ENCODE results near the gene N4BP2L2. TPM values are rescaled to one million over a fixed set of nuclear protein-coding genes. Genes with fewer than 3 reads are reported as not detected.

Gene N4BP2L2
- total RNA-seq, 1 experiment from 2014 or later: 89.7 TPM

- H3K27me3 Mint-ChIP-seq (ENCODE audit: unreplicated experiment): no peaks in the 10 kb centered on the region
- no peak overlapping the region for H3K4me3 Mint-ChIP-seq (ENCODE audit: low read depth, unreplicated experiment)
- no peaks in the 10 kb centered on the region for H3K4me1 Mint-ChIP-seq (ENCODE audit: low read depth, unreplicated experiment)
- CTCF ChIA-PET: no interaction called here
- no peak for DNase-seq
- H3K9me3 Mint-ChIP-seq (ENCODE audit: low read depth, unreplicated experiment): no peaks in the 10 kb centered on the region
- H3K36me3 Mint-ChIP-seq (ENCODE audit: insufficient read depth, unreplicated experiment): peaks cover 10% of the 10 kb centered on the region
- TF ChIP-seq, protein P1, sequence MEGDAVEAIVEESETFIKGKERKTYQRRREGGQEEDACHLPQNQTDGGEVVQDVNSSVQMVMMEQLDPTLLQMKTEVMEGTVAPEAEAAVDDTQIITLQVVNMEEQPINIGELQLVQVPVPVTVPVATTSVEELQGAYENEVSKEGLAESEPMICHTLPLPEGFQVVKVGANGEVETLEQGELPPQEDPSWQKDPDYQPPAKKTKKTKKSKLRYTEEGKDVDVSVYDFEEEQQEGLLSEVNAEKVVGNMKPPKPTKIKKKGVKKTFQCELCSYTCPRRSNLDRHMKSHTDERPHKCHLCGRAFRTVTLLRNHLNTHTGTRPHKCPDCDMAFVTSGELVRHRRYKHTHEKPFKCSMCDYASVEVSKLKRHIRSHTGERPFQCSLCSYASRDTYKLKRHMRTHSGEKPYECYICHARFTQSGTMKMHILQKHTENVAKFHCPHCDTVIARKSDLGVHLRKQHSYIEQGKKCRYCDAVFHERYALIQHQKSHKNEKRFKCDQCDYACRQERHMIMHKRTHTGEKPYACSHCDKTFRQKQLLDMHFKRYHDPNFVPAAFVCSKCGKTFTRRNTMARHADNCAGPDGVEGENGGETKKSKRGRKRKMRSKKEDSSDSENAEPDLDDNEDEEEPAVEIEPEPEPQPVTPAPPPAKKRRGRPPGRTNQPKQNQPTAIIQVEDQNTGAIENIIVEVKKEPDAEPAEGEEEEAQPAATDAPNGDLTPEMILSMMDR (IDR thresholded peaks at IDR 0.05; ENCODE audit: unreplicated experiment): no peak
- no TSS peak for BruUV-seq (replicated peaks)
- H3K27ac Mint-ChIP-seq (ENCODE audit: unreplicated experiment): no peak overlapping the region
- intact Hi-C loops (cut with micrococcal nuclease; ENCODE audit: unreplicated experiment): no loop called here
These were observed 61.7 kb downstream of the N4BP2L2 start for GRCh38 chr13:32476892-32477291.

DNA sequence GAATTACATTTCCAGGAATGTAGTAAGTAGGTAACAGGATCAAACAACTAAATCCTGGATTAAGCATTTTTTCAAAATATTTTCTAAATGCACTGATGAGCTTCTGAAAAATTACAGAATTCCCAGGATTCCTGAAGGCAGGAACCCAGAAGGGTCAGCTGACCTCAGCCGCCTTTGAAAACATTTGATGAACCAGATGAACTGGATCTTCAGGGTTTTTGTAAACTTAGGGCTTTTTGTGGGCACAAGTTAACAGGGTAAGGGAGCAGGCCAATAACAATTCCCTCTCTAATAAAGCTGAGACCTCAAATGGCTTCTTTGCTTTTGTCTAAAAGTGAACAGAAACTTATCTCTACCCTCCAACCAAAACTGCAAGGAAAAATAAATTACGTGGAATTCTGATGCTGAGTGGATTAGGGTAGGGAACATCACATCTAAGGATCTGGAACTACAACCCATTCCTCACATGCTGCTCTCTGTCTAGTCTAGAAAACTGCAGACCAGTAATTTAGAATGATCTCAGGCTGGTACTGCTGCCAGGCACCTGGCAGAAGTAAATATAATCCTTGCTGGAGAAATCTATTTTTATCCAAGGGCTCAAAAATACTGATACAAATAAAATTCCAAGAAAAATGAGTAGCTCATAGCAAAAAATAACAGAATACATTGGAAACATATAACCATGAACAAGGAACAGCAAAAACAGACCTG lies 62.4 kb downstream of the N4BP2L2 start:
- Mint-ChIP-seq H3K27me3 (ENCODE audit: unreplicated experiment) (no peaks in the 10 kb centered on the region), H3K27ac (ENCODE audit: unreplicated experiment) (no peak overlapping the region), H3K4me3 (ENCODE audit: low read depth, unreplicated experiment) (no peak overlapping the region), H3K9me3 (ENCODE audit: low read depth, unreplicated experiment) (no peaks in the 10 kb centered on the region), H3K36me3 (ENCODE audit: insufficient read depth, unreplicated experiment) (peaks cover 13% of the 10 kb centered on the region), H3K4me1 (ENCODE audit: low read depth, unreplicated experiment) (no peaks in the 10 kb centered on the region)
- CTCF ChIA-PET: no interaction called here
- DNase-seq: no peak
- intact Hi-C loops (cut with micrococcal nuclease; ENCODE audit: unreplicated experiment): no loop called here
- TF ChIP-seq, protein P1 (IDR thresholded peaks at IDR 0.05; ENCODE audit: unreplicated experiment): no peak
- BruUV-seq (replicated peaks): no TSS peak

DNA sequence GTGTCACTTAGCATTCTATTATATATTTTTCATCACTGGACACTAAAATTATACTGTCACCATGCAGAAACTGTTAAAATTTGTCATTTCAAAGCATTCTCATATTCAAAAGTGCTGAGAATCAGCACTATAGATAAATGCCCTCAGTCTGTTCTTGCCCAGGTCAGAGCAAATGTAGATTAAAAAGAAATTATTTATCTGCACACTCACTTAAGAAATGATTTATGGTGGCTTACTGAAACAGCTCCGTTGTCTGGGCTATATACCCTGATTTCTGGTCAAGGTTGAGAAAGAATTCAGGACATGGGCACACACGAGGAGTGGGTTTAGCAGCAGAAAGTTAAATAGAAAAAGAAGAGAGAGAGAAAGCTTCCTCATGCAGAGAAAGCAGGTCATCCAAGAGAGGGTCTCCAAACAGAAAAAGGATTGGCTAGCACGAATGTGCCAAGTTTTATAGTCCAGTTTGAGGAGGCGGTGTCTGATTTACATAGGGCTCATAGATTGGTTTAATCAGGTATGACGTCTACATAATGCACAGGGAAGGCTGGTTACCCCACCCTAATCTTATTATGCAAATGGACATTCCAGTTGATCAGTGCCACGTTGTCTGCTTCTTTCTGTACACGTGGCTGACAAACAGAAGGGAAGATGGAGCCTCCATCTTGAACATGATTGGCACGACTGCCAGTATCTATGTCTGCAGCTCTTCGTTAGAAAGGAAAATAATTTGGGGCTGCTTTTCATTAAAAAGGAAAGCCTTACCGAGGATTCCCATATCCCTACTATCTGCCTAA lies 63.4 kb downstream of the N4BP2L2 start:
- Mint-ChIP-seq H3K27ac (ENCODE audit: unreplicated experiment) (no peak overlapping the region), H3K27me3 (ENCODE audit: unreplicated experiment) (no peaks in the 10 kb centered on the region), H3K4me3 (ENCODE audit: low read depth, unreplicated experiment) (no peak overlapping the region), H3K36me3 (ENCODE audit: insufficient read depth, unreplicated experiment) (peaks cover 14% of the 10 kb centered on the region), H3K9me3 (ENCODE audit: low read depth, unreplicated experiment) (no peaks in the 10 kb centered on the region), H3K4me1 (ENCODE audit: low read depth, unreplicated experiment) (no peaks in the 10 kb centered on the region)
- DNase-seq: no peak
- BruUV-seq (replicated peaks): no TSS peak
- TF ChIP-seq, protein P1 (IDR thresholded peaks at IDR 0.05; ENCODE audit: unreplicated experiment): no peak
- intact Hi-C loops (cut with micrococcal nuclease; ENCODE audit: unreplicated experiment): no loop called here
- CTCF ChIA-PET: interaction anchor here (0.7 kb wide), 1 partner anchor 791 kb away, joined by 4 read pairs; no protein-coding TSS in a partner anchor

- Mint-ChIP-seq H3K36me3 (ENCODE audit: insufficient read depth, unreplicated experiment) (peaks cover 8% of the 10 kb centered on the region), H3K4me1 (ENCODE audit: low read depth, unreplicated experiment) (no peaks in the 10 kb centered on the region), H3K27ac (ENCODE audit: unreplicated experiment) (no peak overlapping the region), H3K9me3 (ENCODE audit: low read depth, unreplicated experiment) (no peaks in the 10 kb centered on the region), H3K4me3 (ENCODE audit: low read depth, unreplicated experiment) (no peak overlapping the region), H3K27me3 (ENCODE audit: unreplicated experiment) (no peaks in the 10 kb centered on the region)
- BruUV-seq (replicated peaks): no TSS peak
- CTCF ChIA-PET: no interaction called here
- TF ChIP-seq, protein P1 (IDR thresholded peaks at IDR 0.05; ENCODE audit: unreplicated experiment): no peak
- DNase-seq: no peak
- intact Hi-C loops (cut with micrococcal nuclease; ENCODE audit: unreplicated experiment): no loop called here
These were observed 64.9 kb downstream of the N4BP2L2 start for GRCh38 chr13:32473650-32474049.

Measured in Calu3 (cell line).